Keratinocyte (primary cell): ENCODE measurements around the gene DKK3.

Source experiments
- EZH2 ChIP-seq: IDR thresholded peaks from one replicate; pipeline ENCODE4 v1.6.1; 2012; ENCODE audit warnings: inconsistent platforms, mild to moderate bottlenecking, low read length, moderate library complexity
- TF ChIP-seq, protein P1 (sequence below), 3 experiments: IDR thresholded peaks in 1 of 3; conservative IDR thresholded peaks in 1 of 3; optimal IDR thresholded peaks in 1 of 3; 2 replicates in 2 of 3; 3 replicates in 1 of 3; pipeline versions ENCODE3 to v1.5.1; 2011; ENCODE audit warnings: low read length in 3 of 3, mild to moderate bottlenecking in 3 of 3, moderate library complexity in 2 of 3, control low read depth in 1 of 3, inconsistent platforms in 1 of 3; ENCODE audit not compliant: insufficient read depth in 2 of 3; ENCODE audit errors: extremely low read depth in 1 of 3

DNA sequence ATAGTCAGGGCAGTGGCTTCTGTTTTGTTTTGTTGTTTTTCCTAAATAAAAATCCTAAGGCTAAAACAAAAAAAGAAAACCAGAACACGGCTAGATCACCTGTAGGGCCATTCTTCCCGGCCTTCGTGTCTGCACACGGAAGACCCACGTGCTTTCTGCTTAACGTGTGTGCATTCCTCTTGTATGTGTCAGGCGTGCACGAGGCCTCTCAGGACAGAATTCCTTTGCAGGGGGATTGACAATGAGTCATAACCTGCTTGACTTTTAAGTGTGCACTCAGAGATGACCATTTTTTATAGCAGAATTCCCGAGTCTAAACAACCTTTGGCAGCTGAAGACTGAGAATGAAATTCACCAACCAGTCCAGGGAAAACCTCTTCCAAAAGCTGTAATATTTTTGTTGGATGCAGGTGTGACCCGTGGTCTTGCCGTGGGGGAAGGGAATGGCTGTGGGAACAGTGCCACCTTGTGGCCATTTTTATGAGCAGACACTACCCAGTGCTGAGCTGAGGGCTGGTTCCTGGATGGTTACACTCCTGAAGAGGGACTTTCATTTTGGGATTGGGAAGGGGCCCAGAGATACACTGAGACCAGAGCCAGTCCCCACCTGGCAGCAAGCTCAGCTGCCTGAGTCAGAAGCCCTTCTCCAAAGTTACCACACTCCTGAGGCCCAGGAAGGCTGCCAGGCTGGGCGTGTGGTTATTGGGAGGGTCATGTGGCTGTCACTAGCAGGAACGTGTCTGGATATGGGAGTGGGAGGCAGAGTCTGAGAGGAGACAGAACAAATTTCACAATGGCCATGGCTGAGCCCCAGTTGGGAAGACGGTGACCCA lies 35.7 kb upstream of the DKK3 start:
- TF ChIP-seq, protein P1, sequence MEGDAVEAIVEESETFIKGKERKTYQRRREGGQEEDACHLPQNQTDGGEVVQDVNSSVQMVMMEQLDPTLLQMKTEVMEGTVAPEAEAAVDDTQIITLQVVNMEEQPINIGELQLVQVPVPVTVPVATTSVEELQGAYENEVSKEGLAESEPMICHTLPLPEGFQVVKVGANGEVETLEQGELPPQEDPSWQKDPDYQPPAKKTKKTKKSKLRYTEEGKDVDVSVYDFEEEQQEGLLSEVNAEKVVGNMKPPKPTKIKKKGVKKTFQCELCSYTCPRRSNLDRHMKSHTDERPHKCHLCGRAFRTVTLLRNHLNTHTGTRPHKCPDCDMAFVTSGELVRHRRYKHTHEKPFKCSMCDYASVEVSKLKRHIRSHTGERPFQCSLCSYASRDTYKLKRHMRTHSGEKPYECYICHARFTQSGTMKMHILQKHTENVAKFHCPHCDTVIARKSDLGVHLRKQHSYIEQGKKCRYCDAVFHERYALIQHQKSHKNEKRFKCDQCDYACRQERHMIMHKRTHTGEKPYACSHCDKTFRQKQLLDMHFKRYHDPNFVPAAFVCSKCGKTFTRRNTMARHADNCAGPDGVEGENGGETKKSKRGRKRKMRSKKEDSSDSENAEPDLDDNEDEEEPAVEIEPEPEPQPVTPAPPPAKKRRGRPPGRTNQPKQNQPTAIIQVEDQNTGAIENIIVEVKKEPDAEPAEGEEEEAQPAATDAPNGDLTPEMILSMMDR (optimal IDR thresholded peaks at IDR 0.05 in 1 of 3, IDR thresholded peaks at IDR 0.05 in 1 of 3, conservative IDR thresholded peaks at IDR 0.05 in 1 of 3; ENCODE audit: extremely low read depth in 1 of 3, insufficient read depth in 2 of 3, low read length in 3 of 3), result peak; percentile 66 to 87 (median 80)
- no peak for TF ChIP-seq EZH2
